Placental epithelial cell (primary cell): ENCODE data around the gene ZNF724. TPM values are rescaled to one million over a fixed set of nuclear protein-coding genes. Genes with fewer than 3 reads are reported as not detected.

Source experiments
- small RNA-seq: library from RNA; depleted of rRNA; stranded (forward); fragments of <200 nt; gene quantifications from one replicate; pipeline ENCODE3, GENCODE V24; 2012
- total RNA-seq: library from RNA; depleted of rRNA; stranded (reverse); fragments of >200 nt; gene quantifications from 2 replicates; pipeline ENCODE4 v1.2.3, GENCODE V29; 2012

Gene ZNF724
- total RNA-seq, result 7.3 and 8.2 TPM in 2 replicates

DNA sequence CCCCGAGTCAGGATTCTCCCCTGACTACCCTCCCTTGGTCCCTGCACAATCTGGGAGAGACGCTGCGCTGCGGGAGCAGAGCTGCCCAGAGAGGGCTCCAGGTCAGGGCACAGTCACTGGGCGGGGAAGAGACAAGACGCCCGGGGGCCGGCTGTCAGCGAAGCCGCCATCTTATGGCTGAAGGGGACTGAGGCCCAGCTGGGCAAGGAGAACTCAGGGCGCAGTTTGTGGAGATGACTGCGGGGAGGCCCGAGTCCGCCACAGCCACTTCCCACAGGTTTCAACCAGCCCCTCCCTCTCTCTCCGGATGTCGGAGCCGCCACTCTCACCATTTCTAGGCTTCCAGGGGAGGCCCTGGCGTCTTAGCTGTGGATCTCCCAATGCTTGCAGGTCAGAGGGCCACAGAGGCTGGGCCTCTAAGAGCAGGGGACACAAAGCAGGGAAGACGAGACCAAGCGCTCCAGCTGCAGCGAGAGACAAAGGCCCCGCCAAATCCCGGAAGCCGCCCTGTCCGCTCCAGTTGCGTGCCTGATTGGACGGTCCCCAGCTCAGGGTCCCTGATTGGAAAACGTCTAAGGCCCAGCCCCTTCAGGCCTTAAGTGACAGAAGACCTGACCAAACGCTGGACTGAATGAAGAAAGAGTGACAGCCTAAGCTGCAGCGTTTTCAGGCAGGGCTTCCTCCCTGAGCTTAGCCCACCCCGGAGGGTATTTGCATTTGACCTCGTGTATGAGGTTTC, at the start of gene ZNF724:
Gene ZNF724 (minus strand): TSS at position 484 of the 739 bp plus-strand sequence. CDS start 152 bp downstream, at position 332.

Small RNA genes lying within 50 kb of the gene (small RNA-seq; reads per million reads assigned to genes)
- gene VN1R91P, result not detected

Other genes with a start within 250 kb of the ZNF724 start
- gene ZNF728, start 247.2 kb downstream of the ZNF724 start, total RNA-seq, result 0.65 and 1.2 TPM in 2 replicates
- gene ZNF730, start 133.4 kb downstream of the ZNF724 start, total RNA-seq, result 2.9 and 5.1 TPM in 2 replicates
- 39.3 and 49.5 TPM in 2 replicates for gene ZNF91, start 145.1 kb upstream of the ZNF724 start, total RNA-seq